ENCODE measurements around the gene GNA12.

GNA12 gene

GRCh38 chr7:2832461-2832860 is 11.6 kb downstream of the GNA12 start:
- Histone ChIP-seq H3K27me3 (replicated peaks; ENCODE audit: insufficient read depth, low read length) (no peaks in the 10 kb centered on the region), H3K4me1 (ENCODE audit: low read length) (no peaks in the 10 kb centered on the region), H2AFZ (ENCODE audit: low read length) (no peak overlapping the region), H3K4me2 (ENCODE audit: low read depth, low read length) (no peak overlapping the region), H3F3A (ENCODE audit: insufficient read depth, low read length) (no peaks in the 10 kb centered on the region), H3K9me2 (replicated peaks; ENCODE audit: insufficient read depth, low read length) (no peaks in the 10 kb centered on the region), H4K20me1 (ENCODE audit: insufficient read depth, low read length) (no peaks in the 10 kb centered on the region), H3K9ac (ENCODE audit: low read length) (no peak overlapping the region), H3K27ac (ENCODE audit: low read length) (no peak overlapping the region), H3K79me2 (ENCODE audit: low read length) (peaks cover 33% of the 10 kb centered on the region), H3K9me3 (replicated peaks; ENCODE audit: insufficient read depth, low read length) (no peaks in the 10 kb centered on the region), H3K36me3 (replicated peaks; ENCODE audit: insufficient read depth, low read length) (no peaks in the 10 kb centered on the region), H3K4me3 (ENCODE audit: low read length) (no peak overlapping the region)
- DNase-seq = no peak
- TF ChIP-seq CTCF (IDR thresholded peaks at IDR 0.05; ENCODE audit: low read length) (no peak), EZH2 (optimal IDR thresholded peaks at IDR 0.05; ENCODE audit: low read depth, low read length) (no peak), EZH2phosphoT487 (IDR thresholded peaks at IDR 0.05; ENCODE audit: low read length) (no peak)

GRCh38 chr7:2830609-2831376 is 13.3 kb downstream of the GNA12 start:
- Histone ChIP-seq H3K9ac (ENCODE audit: low read length) (no peak overlapping the region), H3K4me1 (ENCODE audit: low read length) (no peaks in the 10 kb centered on the region), H3K9me2 (replicated peaks; ENCODE audit: insufficient read depth, low read length) (no peaks in the 10 kb centered on the region), H3F3A (ENCODE audit: insufficient read depth, low read length) (no peaks in the 10 kb centered on the region), H3K79me2 (ENCODE audit: low read length) (peaks cover 36% of the 10 kb centered on the region), H3K36me3 (replicated peaks; ENCODE audit: insufficient read depth, low read length) (no peaks in the 10 kb centered on the region), H3K4me2 (ENCODE audit: low read depth, low read length) (no peak overlapping the region), H3K9me3 (replicated peaks; ENCODE audit: insufficient read depth, low read length) (no peaks in the 10 kb centered on the region), H3K27ac (ENCODE audit: low read length) (no peak overlapping the region), H3K4me3 (ENCODE audit: low read length) (no peak overlapping the region), H4K20me1 (ENCODE audit: insufficient read depth, low read length) (no peaks in the 10 kb centered on the region), H2AFZ (ENCODE audit: low read length) (no peak overlapping the region), H3K27me3 (replicated peaks; ENCODE audit: insufficient read depth, low read length) (no peaks in the 10 kb centered on the region)
- TF ChIP-seq CTCF (IDR thresholded peaks at IDR 0.05; ENCODE audit: low read length) = no peak
- no peak for TF ChIP-seq EZH2phosphoT487 (IDR thresholded peaks at IDR 0.05; ENCODE audit: low read length)
- no peak for TF ChIP-seq EZH2 (optimal IDR thresholded peaks at IDR 0.05; ENCODE audit: low read depth, low read length)
- no peak for DNase-seq

GRCh38 chr7:2829040-2829439 is 15.1 kb downstream of the GNA12 start:
- no peak for DNase-seq
- Histone ChIP-seq H3K36me3 (replicated peaks; ENCODE audit: insufficient read depth, low read length) (no peaks in the 10 kb centered on the region), H2AFZ (ENCODE audit: low read length) (no peak overlapping the region), H3K9ac (ENCODE audit: low read length) (no peak overlapping the region), H3K9me2 (replicated peaks; ENCODE audit: insufficient read depth, low read length) (no peaks in the 10 kb centered on the region), H3K9me3 (replicated peaks; ENCODE audit: insufficient read depth, low read length) (no peaks in the 10 kb centered on the region), H3K79me2 (ENCODE audit: low read length) (peaks cover 40% of the 10 kb centered on the region), H3K27me3 (replicated peaks; ENCODE audit: insufficient read depth, low read length) (no peaks in the 10 kb centered on the region), H3K4me2 (ENCODE audit: low read depth, low read length) (no peak overlapping the region), H3K27ac (ENCODE audit: low read length) (no peak overlapping the region), H3F3A (ENCODE audit: insufficient read depth, low read length) (no peaks in the 10 kb centered on the region), H3K4me1 (ENCODE audit: low read length) (no peaks in the 10 kb centered on the region), H4K20me1 (ENCODE audit: insufficient read depth, low read length) (no peaks in the 10 kb centered on the region), H3K4me3 (ENCODE audit: low read length) (no peak overlapping the region)
- no peak for TF ChIP-seq EZH2phosphoT487 (IDR thresholded peaks at IDR 0.05; ENCODE audit: low read length)
- TF ChIP-seq CTCF (IDR thresholded peaks at IDR 0.05; ENCODE audit: low read length) = no peak
- no peak for TF ChIP-seq EZH2 (optimal IDR thresholded peaks at IDR 0.05; ENCODE audit: low read depth, low read length)

Measured in MM.1S (cell line).